ENCODE data around the gene SCAF1.

SCAF1 gene

DNA sequence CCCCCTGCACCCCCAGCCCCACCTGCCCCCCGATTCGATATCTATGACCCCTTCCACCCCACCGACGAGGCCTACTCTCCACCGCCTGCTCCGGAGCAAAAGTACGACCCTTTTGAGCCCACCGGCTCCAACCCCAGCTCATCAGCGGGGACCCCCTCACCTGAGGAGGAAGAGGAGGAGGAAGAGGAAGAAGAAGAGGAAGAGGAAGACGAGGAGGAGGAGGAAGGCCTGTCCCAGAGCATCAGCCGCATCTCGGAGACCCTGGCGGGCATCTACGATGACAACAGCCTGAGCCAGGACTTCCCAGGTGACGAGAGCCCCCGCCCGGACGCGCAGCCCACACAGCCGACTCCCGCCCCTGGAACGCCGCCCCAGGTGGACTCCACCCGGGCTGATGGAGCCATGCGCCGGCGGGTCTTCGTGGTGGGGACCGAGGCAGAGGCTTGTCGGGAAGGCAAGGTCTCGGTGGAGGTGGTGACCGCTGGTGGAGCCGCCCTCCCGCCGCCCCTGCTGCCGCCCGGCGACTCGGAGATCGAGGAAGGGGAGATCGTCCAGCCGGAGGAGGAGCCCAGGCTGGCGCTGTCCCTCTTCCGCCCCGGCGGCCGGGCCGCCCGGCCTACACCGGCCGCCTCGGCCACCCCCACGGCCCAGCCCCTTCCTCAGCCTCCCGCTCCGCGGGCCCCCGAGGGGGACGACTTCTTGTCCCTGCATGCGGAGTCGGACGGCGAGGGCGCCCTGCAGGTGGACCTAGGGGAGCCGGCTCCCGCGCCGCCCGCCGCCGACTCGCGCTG is 9.2 kb downstream of the SCAF1 start:
- TF ChIP-seq, protein P1, sequence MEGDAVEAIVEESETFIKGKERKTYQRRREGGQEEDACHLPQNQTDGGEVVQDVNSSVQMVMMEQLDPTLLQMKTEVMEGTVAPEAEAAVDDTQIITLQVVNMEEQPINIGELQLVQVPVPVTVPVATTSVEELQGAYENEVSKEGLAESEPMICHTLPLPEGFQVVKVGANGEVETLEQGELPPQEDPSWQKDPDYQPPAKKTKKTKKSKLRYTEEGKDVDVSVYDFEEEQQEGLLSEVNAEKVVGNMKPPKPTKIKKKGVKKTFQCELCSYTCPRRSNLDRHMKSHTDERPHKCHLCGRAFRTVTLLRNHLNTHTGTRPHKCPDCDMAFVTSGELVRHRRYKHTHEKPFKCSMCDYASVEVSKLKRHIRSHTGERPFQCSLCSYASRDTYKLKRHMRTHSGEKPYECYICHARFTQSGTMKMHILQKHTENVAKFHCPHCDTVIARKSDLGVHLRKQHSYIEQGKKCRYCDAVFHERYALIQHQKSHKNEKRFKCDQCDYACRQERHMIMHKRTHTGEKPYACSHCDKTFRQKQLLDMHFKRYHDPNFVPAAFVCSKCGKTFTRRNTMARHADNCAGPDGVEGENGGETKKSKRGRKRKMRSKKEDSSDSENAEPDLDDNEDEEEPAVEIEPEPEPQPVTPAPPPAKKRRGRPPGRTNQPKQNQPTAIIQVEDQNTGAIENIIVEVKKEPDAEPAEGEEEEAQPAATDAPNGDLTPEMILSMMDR (conservative IDR thresholded peaks at IDR 0.05; ENCODE audit: low read depth, low read length) = no peak
- no peak for DNase-seq (ENCODE audit: low read depth)
- H3K4me3 ChIP-seq (ENCODE audit: low read length) = no peak overlapping the region

DNA sequence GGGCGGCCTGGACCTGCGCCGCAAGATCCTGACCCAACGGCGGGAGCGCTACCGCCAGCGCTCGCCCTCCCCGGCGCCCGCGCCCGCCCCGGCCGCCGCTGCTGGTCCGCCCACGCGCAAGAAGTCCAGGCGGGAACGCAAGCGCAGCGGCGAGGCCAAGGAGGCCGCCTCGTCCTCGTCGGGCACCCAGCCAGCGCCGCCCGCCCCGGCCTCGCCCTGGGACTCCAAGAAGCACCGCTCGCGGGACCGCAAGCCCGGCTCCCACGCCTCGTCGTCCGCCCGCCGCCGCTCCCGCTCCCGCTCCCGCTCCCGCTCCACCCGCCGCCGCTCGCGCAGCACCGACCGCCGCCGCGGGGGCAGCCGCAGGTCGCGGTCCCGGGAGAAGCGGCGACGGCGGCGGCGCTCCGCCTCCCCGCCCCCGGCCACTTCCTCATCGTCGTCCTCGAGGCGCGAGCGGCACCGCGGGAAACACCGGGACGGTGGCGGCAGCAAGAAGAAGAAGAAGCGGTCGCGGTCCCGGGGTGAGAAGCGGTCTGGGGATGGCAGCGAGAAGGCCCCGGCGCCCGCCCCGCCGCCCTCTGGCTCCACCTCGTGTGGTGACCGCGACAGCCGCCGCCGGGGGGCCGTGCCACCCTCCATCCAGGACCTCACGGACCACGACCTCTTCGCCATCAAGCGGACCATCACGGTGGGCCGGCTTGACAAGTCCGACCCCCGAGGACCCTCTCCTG is 10.0 kb downstream of the SCAF1 start:
- no peak overlapping the region for H3K4me3 ChIP-seq (ENCODE audit: low read length)
- no peak for DNase-seq (ENCODE audit: low read depth)
- TF ChIP-seq, protein P1 (conservative IDR thresholded peaks at IDR 0.05; ENCODE audit: low read depth, low read length) = no peak

DNA sequence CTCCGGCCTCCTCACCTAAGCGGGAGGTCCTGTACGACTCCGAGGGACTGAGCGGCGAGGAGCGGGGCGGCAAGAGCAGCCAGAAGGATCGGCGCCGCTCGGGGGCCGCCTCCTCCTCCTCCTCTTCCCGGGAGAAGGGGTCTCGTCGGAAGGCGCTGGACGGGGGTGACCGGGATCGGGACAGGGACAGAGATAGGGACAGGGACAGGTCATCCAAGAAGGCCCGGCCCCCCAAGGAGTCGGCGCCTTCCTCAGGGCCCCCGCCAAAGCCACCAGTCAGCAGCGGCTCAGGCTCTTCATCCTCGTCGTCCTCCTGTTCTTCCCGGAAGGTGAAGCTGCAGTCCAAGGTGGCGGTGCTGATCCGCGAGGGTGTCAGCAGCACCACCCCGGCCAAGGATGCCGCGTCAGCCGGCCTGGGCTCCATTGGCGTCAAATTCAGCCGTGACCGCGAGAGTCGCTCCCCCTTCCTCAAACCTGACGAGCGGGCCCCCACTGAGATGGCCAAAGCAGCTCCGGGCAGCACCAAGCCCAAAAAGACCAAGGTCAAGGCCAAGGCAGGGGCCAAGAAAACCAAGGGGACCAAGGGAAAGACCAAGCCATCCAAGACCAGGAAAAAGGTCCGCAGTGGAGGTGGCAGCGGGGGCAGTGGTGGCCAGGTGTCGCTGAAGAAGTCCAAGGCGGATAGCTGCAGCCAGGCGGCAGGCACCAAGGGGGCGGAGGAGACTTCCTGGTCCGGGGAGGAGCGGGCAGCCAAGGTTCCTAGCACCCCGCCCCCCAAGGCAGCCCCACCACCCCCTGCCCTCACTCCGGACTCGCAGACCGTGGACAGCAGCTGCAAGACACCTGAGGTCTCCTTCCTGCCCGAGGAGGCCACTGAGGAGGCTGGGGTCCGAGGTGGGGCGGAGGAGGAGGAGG is 10.8 kb downstream of the SCAF1 start:
- H3K4me3 ChIP-seq (ENCODE audit: low read length) = no peak overlapping the region
- no peak for DNase-seq (ENCODE audit: low read depth)
- TF ChIP-seq, protein P1 (conservative IDR thresholded peaks at IDR 0.05; ENCODE audit: low read depth, low read length) = no peak

DNA sequence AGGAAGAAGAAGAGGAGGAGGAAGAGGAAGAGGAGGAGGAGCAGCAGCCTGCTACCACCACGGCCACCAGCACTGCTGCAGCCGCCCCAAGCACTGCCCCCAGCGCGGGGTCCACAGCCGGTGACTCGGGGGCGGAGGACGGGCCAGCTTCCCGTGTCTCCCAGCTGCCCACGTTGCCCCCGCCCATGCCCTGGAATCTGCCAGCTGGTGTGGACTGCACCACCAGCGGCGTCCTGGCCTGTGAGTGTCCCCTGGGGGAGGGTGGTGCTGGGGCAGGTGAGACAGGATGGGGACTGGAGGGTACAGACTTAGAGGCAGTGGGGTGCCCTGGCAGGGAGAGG is 11.4 kb downstream of the SCAF1 start:
- DNase-seq (ENCODE audit: low read depth) = no peak
- no peak overlapping the region for H3K4me3 ChIP-seq (ENCODE audit: low read length)
- TF ChIP-seq, protein P1 (conservative IDR thresholded peaks at IDR 0.05; ENCODE audit: low read depth, low read length) = no peak

DNA sequence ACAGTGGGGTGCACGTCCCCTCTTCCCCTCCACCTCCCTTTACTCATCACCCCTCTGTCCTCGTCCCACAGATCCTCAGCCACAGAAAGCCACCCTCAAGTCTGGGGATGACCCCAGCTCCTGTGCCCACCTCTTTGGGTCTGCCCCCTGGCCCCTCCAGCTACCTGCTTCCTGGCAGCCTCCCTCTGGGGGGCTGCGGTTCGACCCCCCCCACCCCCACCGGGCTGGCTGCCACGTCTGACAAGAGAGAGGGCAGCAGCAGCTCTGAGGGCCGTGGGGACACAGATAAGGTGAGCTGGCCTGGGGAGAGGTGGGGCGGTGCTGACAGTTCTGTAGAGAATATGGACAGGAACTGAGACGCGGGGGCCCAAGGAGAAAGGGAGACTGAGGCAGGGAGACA is 12.6 kb downstream of the SCAF1 start:
- TF ChIP-seq, protein P1 (conservative IDR thresholded peaks at IDR 0.05; ENCODE audit: low read depth, low read length) = no peak
- no peak overlapping the region for H3K4me3 ChIP-seq (ENCODE audit: low read length)
- no peak for DNase-seq (ENCODE audit: low read depth)

DNA sequence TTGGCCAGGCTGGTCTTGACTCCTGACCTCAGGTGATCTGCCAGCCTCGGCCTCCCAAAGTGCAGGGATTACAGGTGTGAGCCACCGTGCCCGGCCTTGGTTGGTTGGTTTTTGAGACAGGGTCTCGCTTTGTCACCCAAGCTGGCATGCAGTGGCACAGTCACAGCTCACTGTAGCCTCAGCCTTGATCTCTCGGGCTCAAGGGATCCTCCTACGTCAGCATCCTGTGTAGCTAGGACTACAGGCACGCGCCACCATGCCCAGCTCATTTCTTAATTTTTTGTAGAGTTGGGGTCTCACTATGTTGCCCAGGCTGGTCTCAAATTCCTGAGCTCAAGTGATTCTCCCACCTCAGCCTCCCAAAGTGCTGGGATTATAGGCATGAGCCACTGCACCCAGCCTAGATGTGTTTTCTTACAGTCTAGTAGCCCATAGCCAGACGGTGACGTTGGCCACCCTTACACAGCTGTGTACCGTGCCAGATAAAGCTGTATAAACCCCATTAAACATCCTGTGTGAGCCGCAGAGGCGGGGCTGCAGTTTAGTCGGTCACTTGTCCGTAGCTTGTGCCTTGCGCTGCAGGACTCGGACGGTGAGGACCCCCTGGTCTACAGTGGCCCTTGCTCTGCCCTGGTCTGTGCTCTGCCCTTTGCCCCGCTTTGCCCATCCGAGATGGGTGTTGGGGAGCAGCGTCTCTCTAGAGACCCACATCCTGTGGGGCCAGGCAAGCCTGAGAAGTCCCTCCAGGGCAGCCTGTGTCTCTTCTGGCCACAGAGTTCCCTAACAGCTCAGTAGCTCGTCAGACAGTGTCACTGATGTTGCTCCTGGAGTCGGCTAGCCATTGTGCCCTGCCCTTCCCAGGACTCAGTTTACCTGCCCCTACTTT is 13.8 kb downstream of the SCAF1 start:
- no peak overlapping the region for H3K4me3 ChIP-seq (ENCODE audit: low read length)
- TF ChIP-seq, protein P1 (conservative IDR thresholded peaks at IDR 0.05; ENCODE audit: low read depth, low read length) = no peak
- no peak for DNase-seq (ENCODE audit: low read depth)
